SK-N-SH treated with all-trans-retinoic acid at 6 μM for 48 hours (cell line): ENCODE data around the gene GAK.

Experiments used
- ATAC-seq: fragments of 200-7000 bp; cut with Tn5 transposase; 3 replicates; pipeline ENCODE4 v1.9.1; 2020; ENCODE audit warnings: mild to moderate bottlenecking, moderate library complexity
- ARNTL ChIP-seq: fragments of 450-650 bp; formaldehyde crosslinking; IDR thresholded peaks from 2 replicates; pipeline ENCODE4 v1.5.0; 2020; ENCODE audit warnings: low read depth, mild to moderate bottlenecking, moderate library complexity, borderline replicate concordance
- BACH2 ChIP-seq: fragments of 250-450 bp; sonication (Bioruptor Pico); IDR thresholded peaks from 2 replicates; pipeline ENCODE4 v1.9.0; 2021; ENCODE audit warnings: mild to moderate bottlenecking, borderline replicate concordance
- CREB5 ChIP-seq: fragments of 250-450 bp; sonication (Bioruptor Pico); IDR thresholded peaks from 2 replicates; pipeline ENCODE4 v1.5.1; 2020; ENCODE audit warnings: low read depth, mild to moderate bottlenecking, moderate library complexity
- CSDC2 ChIP-seq: fragments of 250-450 bp; sonication (Bioruptor Pico); IDR thresholded peaks from 2 replicates; pipeline ENCODE4 v1.5.0; 2020; ENCODE audit warnings: mild to moderate bottlenecking, moderate library complexity
- CSRNP3 ChIP-seq: fragments of 250-450 bp; sonication (Bioruptor Pico); IDR thresholded peaks from 2 replicates; pipeline ENCODE4 v1.5.1; 2021; ENCODE audit warnings: mild to moderate bottlenecking, moderate library complexity
- ESRRG ChIP-seq: fragments of 250-450 bp; sonication (Bioruptor Pico); IDR thresholded peaks from 2 replicates; pipeline ENCODE4 v1.6.1; 2021; ENCODE audit warnings: mild to moderate bottlenecking
- GLIS3 ChIP-seq: fragments of 250-450 bp; sonication (Bioruptor Pico); IDR thresholded peaks from 2 replicates; pipeline ENCODE4 v1.5.0; 2020; ENCODE audit warnings: mild to moderate bottlenecking, moderate library complexity
- ISL1 ChIP-seq: fragments of 250-450 bp; sonication (Bioruptor Pico); IDR thresholded peaks from 2 replicates; pipeline ENCODE4 v2.1.2; 2022; ENCODE audit warnings: mild to moderate bottlenecking, moderate library complexity
- OSR1 ChIP-seq: fragments of 250-450 bp; sonication (Bioruptor Pico); IDR thresholded peaks from 2 replicates; pipeline ENCODE4 v1.8.0; 2022; ENCODE audit warnings: moderate library complexity, mild to moderate bottlenecking, inconsistent platforms
- PATZ1 ChIP-seq: fragments of 250-450 bp; sonication (Bioruptor Pico); IDR thresholded peaks from 2 replicates; pipeline ENCODE4 v1.8.0; 2020; ENCODE audit warnings: mild to moderate bottlenecking, moderate library complexity, borderline replicate concordance
- POU6F1 ChIP-seq: fragments of 250-450 bp; sonication (Bioruptor Pico); IDR thresholded peaks from 2 replicates; pipeline ENCODE4 v1.8.0; 2021; ENCODE audit warnings: low read depth, mild to moderate bottlenecking, moderate library complexity, borderline replicate concordance
- PPARA ChIP-seq: fragments of 250-450 bp; sonication (Bioruptor Pico); IDR thresholded peaks from 2 replicates; pipeline ENCODE4 v1.5.0; 2020; ENCODE audit warnings: mild to moderate bottlenecking, borderline replicate concordance
- RARB ChIP-seq: fragments of 250-450 bp; sonication (Bioruptor Pico); IDR thresholded peaks from 2 replicates; pipeline ENCODE4 v1.8.0; 2021; ENCODE audit warnings: mild to moderate bottlenecking, moderate library complexity
- SNAI2 ChIP-seq: fragments of 250-450 bp; sonication (Bioruptor Pico); IDR thresholded peaks from 2 replicates; pipeline ENCODE4 v1.5.0; 2020; ENCODE audit warnings: mild to moderate bottlenecking, moderate library complexity
- TCF4 ChIP-seq: fragments of 250-450 bp; sonication (Bioruptor Pico); IDR thresholded peaks from 2 replicates; pipeline ENCODE4 v1.8.0; 2021; ENCODE audit warnings: mild to moderate bottlenecking, moderate library complexity, borderline replicate concordance
- TSHZ2 ChIP-seq: fragments of 250-450 bp; sonication (Bioruptor Pico); IDR thresholded peaks from 2 replicates; pipeline ENCODE4 v1.5.0; 2020; ENCODE audit warnings: mild to moderate bottlenecking, moderate library complexity
- ZC3H10 ChIP-seq: fragments of 250-450 bp; sonication (Bioruptor Pico); IDR thresholded peaks from 2 replicates; pipeline ENCODE4 v1.5.1; 2021; ENCODE audit warnings: mild to moderate bottlenecking, moderate library complexity
- ZFP3 ChIP-seq: fragments of 250-450 bp; sonication (Bioruptor Pico); IDR thresholded peaks from 2 replicates; pipeline ENCODE4 v1.5.0; 2020; ENCODE audit warnings: mild to moderate bottlenecking, moderate library complexity
- ZFP30 ChIP-seq: fragments of 450-650 bp; formaldehyde crosslinking; IDR thresholded peaks from 2 replicates; pipeline ENCODE4 v1.5.0; 2022; ENCODE audit warnings: mild to moderate bottlenecking, moderate library complexity
- ZNF565 ChIP-seq: fragments of 450-650 bp; formaldehyde crosslinking; conservative IDR thresholded peaks from 2 replicates; pipeline ENCODE4 v1.5.0; 2020; ENCODE audit warnings: low read depth, mild to moderate bottlenecking, moderate library complexity
- ZNF70 ChIP-seq: fragments of 450-650 bp; formaldehyde crosslinking; IDR thresholded peaks from 2 replicates; pipeline ENCODE4 v1.5.0; 2020; ENCODE audit warnings: mild to moderate bottlenecking, moderate library complexity

Gene GAK

GRCh38 chr4:829761-830600 lies 102.1 kb downstream of the GAK start:
- no peak for TF ChIP-seq GLIS3 (CRISPR knock-in tag)
- TF ChIP-seq CREB5 (CRISPR knock-in tag) = no peak
- no peak for TF ChIP-seq ZNF70 (CRISPR knock-in tag)
- TF ChIP-seq ISL1 = no peak
- TF ChIP-seq TCF4 (CRISPR knock-in tag) = no peak
- no peak for TF ChIP-seq PATZ1 (CRISPR knock-in tag)
- no peak for TF ChIP-seq BACH2 (CRISPR knock-in tag)
- no peak for TF ChIP-seq ZFP3 (CRISPR knock-in tag)
- TF ChIP-seq ZNF565 (CRISPR knock-in tag) = no peak
- TF ChIP-seq ARNTL (CRISPR knock-in tag) = no peak
- TF ChIP-seq POU6F1 (CRISPR knock-in tag) = no peak
- no peak for ATAC-seq

GRCh38 chr4:829291-829690 lies 102.8 kb downstream of the GAK start:
- no peak for ATAC-seq
- TF ChIP-seq ZNF565 (CRISPR knock-in tag) (no peak), SNAI2 (CRISPR knock-in tag) (no peak), ISL1 (no peak), GLIS3 (CRISPR knock-in tag) (no peak), RARB (CRISPR knock-in tag) (no peak), CSDC2 (CRISPR knock-in tag) (no peak), ZNF70 (CRISPR knock-in tag) (no peak)

GRCh38 chr4:828641-829271 lies 103.4 kb downstream of the GAK start:
- ATAC-seq = peak; percentile 49; the same call in 2 of the 3 replicates
- TF ChIP-seq POU6F1 (CRISPR knock-in tag) = no peak
- no peak for TF ChIP-seq BACH2 (CRISPR knock-in tag)
- TF ChIP-seq ZFP30 (CRISPR knock-in tag) = no peak
- no peak for TF ChIP-seq ARNTL (CRISPR knock-in tag)

GRCh38 chr4:827209-828081 lies 104.7 kb downstream of the GAK start:
- ATAC-seq = peak; percentile 14; the same call in 2 of the 3 replicates
- TF ChIP-seq ZFP3 (CRISPR knock-in tag) = no peak
- TF ChIP-seq RARB (CRISPR knock-in tag) = no peak
- TF ChIP-seq OSR1 (CRISPR knock-in tag) = no peak
- TF ChIP-seq TSHZ2 = no peak
- no peak for TF ChIP-seq SNAI2 (CRISPR knock-in tag)
- no peak for TF ChIP-seq ESRRG
- TF ChIP-seq PPARA (CRISPR knock-in tag) = no peak
- TF ChIP-seq TCF4 (CRISPR knock-in tag) = no peak
- TF ChIP-seq ZNF565 (CRISPR knock-in tag) = no peak
- no peak for TF ChIP-seq ZC3H10 (CRISPR knock-in tag)
- no peak for TF ChIP-seq CSRNP3 (CRISPR knock-in tag)
- TF ChIP-seq CSDC2 (CRISPR knock-in tag) = no peak
- no peak for TF ChIP-seq ISL1
- TF ChIP-seq GLIS3 (CRISPR knock-in tag) = no peak
- TF ChIP-seq BACH2 (CRISPR knock-in tag) = no peak
